Cardiac septum (tissue), 1 donor: ENCODE data around the gene ASCL2. TPM values are rescaled to one million over a fixed set of nuclear protein-coding genes. Genes with fewer than 3 reads are reported as not detected.

Experiments used
- DNase-seq: peaks from one replicate; pipeline ENCODE4 v3.0.0-alpha.2; 2020; ENCODE audit warnings: low spot score
- intact Hi-C: fragments of 100-400 bp; cut with DNase I; formaldehyde crosslinking; loops from one replicate; pipeline ENCODE4 v1.14.0; 2022
- long read RNA-seq: library from polyadenylated mRNA; unstranded; transcript quantifications from one replicate; pipeline ENCODE4 v2.0.0, GENCODE V29; 2021
- total RNA-seq: library from RNA; stranded (reverse); fragmentation: NEBNext Ultra II Directional; extraction: Animal tissue kit (Norgen Biotek cat#: 25700); gene quantifications from one replicate; pipeline ENCODE4 v1.2.1, GENCODE V29; 2021
- donor health status: DM: no; HTN: no; CAD: no.

ASCL2 gene, protein sequence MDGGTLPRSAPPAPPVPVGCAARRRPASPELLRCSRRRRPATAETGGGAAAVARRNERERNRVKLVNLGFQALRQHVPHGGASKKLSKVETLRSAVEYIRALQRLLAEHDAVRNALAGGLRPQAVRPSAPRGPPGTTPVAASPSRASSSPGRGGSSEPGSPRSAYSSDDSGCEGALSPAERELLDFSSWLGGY
- total RNA-seq = not detected
- long read RNA-seq, partial matches to known transcripts = 0 of 1 reads
- long read RNA-seq, other reads (novel, unspliced or antisense) = 0 of 1 reads

DNA sequence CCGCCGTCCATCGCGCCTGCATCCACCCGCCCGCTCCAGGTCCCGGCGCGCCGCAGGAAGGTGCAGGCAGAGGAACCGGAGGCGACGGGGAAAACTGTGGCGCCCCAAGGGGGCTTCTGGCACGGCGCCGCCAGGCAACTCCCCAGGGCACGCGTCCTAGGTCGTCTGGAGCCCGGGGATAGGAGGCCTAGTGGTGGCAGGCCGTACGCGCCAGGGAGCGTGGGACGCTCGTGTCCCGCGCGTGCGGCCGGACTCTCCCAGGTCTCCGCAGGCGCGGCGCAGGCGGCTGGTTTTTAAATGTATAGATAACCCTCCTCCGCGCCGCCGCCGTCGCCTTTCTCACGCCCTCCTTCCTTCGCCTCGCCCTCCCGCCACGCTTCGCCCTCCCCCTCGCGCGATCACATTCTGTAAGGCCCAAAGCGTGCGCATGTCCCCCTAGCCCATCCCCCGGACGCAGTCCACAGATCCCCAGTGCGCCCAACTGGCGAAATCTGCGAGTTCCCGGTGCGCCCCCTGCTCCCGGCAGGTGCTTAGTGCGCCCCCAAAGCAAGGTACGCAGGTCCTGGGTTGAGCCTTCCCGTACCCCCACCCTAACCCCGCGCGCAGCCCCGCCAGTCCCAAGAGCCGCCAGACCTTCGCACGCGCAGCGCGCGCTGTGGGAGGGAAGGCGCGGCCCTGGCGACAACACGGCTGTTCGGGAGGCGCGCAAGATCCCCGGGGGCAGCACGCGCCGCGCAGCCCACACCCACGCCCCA, at the start of gene ASCL2:
Gene ASCL2, minus strand, starts transcription at position 267 of the 755 bp plus-strand sequence. Its CDS starts 256 bp downstream, at position 11.
- intact Hi-C loops = no loop called here
- DNase-seq = peak; percentile 70

DNA sequence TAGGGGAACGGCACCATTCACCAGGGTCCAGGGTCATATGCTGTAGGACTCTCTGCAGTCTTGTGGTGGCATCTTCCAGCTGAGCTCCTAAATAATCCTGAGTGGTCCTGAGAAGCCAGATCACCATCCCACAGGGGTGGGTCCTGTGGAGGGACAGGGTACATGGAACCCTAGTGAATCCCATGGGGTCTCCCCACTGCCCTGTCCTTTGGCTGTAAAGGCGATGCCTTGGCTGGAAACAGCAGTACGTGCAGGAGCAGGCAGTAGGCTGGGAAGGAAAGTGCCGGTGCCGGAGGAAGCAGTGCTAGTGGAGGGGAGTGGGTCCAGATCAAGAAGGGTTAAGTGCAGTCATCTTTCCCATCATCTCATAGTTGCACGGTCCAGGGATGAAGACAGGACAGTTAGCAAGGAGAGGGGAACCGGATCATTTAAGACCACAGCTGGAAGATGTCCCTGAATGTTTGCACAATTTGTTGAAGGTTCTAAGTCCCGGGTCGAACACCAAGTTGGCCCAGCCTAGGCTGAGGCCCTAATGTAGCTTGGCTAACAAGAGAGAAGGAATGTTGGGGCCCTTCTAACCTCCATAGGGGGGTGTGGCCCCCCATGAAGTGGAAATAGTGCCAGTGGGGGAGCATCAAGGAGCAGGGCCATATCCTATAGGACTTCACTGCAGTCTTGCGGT, 49.5 kb upstream of the ASCL2 start:
- intact Hi-C loops = no loop called here
- peak; percentile 41 for DNase-seq

DNA sequence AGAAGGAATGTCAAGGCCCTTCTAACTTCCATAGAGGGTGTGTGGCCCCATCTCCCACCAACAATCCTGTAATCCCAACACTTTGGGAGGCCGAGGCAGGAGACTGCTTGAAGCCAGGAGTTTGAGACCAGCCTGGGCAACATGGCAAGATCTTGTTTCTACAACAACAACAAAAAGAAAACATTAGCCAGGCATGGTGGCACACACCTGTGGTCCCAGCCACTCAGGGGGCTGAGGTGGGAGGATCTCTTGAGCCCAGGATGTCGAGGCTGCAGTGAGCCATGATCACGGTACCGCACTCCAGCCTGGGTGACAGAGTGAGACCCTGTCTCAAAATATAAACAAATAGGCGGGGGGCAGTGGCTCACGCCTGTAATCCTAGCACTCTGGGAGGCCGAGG, 48.3 kb upstream of the ASCL2 start:
- DNase-seq = peak; percentile 39
- intact Hi-C loops = no loop called here

DNA sequence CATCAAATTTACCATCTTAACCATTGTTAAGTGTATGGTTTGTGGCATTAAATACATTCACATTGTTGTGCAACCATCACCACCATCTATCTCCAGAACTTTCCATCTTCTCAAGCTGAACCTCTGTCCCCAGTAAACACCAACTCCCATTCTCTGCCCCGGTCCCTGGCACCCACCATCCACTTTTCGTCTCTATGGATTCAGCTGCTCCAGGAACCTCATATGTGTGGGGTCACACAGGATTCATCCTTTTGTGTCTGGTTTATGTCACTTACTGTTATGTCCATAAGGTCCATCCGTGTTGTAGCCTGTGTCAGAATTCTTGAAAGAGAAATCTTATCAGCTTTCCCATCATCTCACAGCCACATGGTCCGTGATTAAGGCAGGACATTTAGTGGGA, 47.7 kb upstream of the ASCL2 start:
- peak; percentile 1 for DNase-seq
- intact Hi-C loops = no loop called here

DNA sequence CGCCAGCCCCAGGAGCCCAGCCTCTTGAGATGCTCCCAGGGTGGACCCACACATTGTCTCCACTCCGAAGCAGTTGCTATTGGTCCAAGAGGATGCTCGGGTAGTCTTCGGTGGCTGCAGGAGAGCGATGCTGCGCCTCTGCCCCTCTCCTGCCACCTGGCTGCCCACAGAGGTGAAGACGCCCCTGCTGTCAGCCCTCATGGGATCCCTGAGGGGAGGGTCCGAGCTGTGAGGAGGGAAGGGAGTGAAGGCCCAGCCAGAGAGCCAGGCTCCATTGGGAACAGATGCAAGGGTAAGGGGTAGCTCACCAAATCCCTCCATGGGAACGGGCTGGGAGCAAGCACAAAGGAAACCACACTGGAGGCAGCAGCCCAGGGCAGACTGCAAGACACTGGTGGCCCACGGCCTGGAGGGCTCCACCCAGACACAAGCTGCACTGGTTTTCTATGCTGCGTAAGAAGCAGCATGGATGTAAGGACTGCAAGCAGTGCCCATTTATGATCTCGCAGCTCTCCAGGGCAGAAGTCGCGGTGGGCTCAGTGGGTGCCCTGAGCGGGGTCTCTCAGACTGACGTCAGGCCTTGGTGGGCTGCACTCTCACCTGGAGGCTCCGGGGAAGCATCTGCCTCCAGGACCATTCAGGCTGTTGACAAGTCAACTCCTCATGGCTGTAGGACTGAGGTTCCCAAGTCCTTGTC, 47.1 kb upstream of the ASCL2 start:
- peak; percentile 74 for DNase-seq
- intact Hi-C loops = no loop called here

DNA sequence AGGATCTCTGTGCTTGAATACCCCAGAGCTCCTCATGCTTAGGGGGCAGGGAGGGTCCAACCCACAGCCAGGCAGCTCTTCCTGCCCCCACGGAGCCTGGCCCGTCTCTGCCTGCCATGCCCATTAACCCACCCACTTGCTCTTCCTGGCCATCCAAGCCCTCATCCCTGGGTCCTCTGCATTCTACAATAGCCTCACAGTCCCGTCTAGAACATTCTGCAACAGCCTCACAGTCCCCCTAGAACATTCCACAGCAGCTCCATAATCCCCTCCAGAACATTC, 46.5 kb upstream of the ASCL2 start:
- intact Hi-C loops = no loop called here
- no peak for DNase-seq

DNA sequence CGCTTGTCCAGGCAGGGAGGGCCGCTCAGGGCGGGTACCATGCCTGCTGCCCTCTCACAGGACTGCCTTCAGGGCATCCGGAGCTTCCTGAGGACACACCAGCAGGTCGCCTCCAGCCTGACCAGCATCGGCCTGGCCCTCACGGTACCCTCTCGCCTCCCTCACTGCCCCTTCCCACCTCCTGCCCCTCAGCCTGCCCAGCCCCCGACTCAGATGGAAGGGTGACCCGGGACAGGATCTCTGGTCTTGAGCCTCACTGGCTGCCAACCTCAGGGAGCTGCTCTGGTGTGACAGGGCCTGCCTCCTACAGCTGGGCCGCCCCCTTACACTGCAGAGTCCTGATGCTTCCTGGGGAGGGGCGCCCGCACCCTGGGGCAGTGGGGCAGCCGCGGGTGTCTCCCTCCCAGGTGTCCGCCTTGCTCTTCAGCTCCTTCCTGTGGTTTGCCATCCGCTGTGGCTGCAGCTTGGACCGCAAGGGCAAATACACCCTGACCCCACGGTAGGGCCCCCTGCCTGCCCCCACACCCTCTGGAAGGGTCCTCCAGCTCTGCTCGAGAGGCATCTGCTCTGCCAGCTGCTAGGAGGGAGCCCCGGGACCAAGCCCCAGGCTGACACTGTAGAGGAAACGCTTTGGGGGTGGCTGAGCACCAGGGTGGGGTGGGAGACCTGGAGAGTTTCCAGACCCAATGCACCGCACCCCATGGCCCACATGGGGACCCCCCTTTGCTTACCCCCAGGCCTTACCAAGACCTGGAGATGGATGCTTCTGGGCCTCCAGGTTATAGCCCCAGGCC, 46.0 kb upstream of the ASCL2 start:
- DNase-seq = peak; percentile 62
- intact Hi-C loops = no loop called here

DNA sequence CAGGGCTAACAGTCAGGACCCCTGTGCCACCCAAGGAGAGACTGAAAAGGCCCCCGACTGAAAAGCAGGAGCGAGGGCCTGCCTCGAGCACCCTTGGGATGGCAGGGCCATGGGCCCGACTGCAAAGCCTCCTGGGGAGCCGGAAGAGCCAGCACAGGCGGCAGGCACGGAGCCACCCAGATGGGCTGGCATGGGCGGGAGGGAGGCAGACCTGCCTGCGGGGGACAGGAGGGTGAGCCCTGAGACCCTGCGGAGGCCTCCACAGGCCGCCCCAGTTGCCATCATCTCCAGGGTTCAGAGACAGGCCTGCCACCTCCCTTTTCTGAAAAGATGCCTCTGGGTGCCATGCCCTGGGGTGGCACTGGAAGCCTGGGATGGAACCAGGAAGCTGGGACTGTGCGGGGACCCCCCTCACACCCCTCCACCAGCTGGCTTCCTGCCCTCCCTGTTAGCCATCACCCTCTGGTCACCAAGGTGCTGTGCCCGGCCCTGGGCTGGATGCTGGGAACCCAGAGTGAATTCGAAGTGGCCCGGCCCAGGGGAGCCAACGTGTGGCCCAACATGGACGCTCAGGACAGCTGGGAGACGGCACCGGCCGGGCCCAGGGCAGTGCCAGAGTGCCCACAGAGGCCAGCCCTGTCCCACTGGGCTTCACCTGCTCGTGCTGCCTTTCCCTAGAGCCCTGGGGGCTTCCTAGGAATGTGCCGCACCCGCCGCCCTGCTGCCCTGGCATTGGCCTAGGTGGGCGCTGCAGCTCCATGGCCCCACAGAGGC, 45.2 kb upstream of the ASCL2 start:
- intact Hi-C loops = loop anchor here (1.0 to 2.0 kb wide), 2 partner anchors 60 to 75 kb away; no protein-coding TSS in a partner anchor
- peak; percentile 70 for DNase-seq

DNA sequence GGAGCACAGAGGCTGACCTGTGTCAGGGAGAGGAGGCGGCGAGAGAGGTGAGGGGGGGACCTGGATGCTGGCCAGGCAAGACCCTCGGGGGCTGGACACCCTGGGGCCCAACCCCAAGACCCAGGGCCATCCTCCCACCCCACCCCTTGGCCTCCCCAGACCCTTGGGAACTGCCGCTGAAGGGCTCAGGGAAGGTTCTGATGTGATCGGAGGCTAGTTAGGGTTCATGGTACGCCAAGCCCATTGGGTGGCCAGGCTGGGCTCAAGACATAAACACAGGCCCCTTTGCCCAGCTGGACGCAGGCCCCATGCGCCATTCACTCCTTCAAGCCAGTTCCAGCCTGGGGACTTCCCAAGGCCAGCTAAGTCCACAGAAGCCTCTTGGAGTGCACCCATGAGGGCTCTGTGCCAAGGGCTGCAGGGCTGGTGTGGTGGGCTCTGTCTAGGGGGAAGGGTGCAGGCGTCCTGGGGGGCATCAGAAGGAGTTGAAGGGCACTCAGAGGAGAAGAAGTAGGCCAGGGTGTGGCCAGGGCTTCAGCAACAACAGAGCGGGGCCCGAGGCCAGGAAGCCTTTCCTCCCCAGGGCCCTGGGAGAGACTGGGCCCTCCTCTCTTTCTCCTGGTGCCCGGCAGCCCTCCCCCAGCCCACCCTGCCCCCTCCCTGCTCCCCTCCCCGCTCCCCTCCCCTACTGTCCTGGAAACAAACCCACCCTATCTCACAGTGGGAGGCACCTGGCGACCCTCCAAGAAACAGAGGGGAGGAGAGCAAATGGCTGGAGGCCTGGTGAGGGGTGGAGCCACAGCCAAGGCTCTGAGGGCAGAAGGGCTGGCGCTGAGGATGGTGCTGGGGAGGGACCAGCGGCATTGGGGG, 44.4 kb upstream of the ASCL2 start:
- DNase-seq = peak; percentile 95

DNA sequence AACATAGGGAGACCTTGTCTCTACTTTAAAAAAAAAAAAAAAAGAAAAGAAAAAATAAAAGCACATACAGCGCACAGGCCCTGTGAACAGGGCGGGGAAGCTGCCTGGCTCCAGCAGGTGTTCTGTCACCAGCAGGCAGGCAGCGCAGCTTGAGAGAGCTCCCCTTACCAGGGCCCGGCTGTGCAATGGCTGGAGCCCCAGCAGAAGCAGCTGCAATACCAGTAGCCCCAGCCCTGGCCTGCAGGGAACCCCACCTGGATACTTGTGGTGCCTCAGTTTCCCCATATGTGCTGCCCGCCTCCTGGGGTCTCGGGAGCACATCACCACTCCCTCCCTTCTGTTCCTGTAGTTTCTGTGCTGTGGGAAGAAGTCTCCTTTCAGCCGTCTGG, 43.7 kb upstream of the ASCL2 start:
- DNase-seq = no peak
- intact Hi-C loops = loop anchor here (2.0 kb wide), 1 partner anchor 77 kb away; no protein-coding TSS in a partner anchor

More for the DNA sequence above, 44.4 kb upstream of the ASCL2 start:
- intact Hi-C loops = loop anchor here (1.0 to 2.0 kb wide), 2 partner anchors 61 to 76 kb away; no protein-coding TSS in a partner anchor

DNA sequence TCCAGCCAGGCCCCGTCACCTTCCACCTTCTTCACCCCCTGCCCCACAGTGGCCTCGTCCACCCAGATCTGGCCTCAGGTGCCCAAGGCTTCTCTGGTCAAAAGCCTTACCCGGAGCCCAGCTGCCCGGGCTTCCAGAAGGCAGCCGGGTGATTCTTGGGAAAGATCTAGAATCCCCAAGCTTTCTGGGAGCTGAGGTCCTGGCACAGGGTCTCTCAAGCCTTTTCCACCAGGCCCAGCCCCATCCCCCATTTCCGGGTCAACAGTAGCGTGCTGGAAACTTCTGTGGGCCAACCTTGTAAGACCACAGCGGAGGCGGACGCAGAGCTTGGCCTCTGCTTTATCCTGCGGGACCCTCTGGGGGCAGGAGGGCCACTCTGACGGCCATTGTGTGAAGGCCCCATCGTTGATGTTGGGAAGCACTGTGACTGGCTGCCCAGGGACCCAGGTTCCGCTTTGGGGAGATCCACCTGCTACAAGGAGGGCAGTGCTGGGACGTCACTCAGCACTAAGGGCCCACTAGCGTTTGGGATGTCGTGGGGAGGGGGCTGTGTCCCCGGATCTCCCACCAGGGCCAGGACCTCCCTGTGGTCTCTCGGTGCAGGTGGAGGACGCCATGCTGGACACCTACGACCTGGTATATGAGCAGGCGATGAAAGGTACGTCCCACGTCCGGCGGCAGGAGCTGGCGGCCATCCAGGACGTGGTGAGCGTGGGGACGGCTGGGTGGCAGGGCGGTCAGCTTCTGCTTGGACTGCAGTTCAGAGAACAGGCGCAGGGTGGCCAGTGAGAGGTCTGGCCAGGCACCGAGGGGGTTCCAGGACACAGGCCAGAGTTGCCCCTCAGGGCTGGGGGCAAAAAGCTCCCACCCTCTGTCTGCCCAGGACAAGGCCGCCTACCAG, 42.9 kb upstream of the ASCL2 start:
- DNase-seq = no peak
- intact Hi-C loops = no loop called here

DNA sequence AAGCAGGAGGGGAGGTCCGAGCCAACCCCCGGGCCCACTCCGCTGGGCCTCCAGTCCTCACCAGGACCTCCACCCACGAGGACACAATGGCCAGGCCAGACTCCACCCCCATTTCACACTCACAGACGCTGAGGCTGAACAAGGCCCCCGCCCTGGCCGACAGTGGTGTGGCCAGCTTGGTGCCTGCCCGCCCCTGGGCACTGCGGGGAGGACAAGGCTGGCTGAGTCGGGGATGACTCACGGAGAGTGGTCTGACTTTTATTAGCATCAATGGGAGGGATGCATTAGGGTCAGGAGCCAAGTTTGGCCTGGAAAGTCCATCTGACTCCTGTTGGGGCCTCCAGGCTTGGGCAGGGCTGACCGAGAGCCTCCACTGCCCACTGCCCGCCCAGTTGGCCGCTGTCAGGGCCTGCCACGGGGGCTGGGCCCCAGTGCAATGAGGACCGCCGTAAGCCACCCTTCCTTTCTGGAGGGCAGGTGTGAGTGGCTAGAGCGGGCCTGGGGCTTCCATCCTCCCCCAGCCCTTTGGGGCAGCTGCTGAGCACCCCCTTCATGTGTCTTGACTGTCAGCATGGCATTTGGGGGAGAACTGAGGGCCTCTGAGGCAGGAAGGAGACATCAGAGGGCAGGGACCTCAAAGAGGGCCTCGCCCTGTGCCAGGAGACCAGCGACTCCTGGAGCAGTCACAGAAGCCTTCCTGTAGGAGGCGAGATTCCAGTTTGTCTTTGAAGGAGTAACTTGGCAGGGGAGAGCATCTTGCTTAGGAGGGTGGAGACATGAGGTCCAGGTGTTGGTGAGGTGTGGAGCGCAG, 42.0 kb upstream of the ASCL2 start:
- DNase-seq = no peak
- intact Hi-C loops = no loop called here

DNA sequence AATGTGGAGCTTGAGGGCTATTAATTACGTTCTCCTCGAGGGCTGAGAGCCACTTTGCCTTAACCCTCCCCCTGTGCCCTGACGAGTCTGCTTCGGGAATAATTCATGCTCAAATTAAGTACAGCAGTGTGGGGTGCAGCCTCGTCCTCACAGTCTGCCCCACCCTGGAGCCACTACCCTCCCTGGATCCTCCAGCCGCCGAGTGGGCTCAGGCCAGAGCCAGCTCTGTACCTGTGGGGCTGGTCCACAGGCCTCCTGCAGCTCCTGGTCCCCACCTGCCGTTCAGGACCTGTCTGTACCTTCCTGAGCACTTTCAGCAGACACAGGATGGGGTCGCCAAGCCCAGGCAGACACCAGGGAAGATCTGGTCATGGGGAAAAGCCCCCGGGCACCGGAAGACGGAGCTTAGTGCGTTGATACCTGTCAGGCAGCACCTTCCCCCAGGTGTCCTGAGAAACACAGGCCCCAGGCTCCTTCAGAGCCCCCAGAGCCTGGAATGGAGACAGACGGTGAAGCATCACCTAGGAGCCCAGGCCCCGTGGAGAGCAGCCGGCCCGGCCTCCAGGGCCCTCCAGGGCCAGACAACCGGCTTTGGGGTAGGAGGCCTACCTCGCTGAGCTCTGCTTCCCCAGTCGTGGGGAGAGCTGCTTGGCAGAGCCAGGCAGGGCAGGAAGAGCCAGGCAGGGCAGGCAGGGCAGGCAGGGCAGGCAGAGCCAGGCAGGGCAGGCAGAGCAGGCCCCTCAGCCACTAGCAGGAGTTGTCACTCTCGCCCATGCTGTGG, 41.2 kb upstream of the ASCL2 start:
- DNase-seq = no peak
- intact Hi-C loops = no loop called here

DNA sequence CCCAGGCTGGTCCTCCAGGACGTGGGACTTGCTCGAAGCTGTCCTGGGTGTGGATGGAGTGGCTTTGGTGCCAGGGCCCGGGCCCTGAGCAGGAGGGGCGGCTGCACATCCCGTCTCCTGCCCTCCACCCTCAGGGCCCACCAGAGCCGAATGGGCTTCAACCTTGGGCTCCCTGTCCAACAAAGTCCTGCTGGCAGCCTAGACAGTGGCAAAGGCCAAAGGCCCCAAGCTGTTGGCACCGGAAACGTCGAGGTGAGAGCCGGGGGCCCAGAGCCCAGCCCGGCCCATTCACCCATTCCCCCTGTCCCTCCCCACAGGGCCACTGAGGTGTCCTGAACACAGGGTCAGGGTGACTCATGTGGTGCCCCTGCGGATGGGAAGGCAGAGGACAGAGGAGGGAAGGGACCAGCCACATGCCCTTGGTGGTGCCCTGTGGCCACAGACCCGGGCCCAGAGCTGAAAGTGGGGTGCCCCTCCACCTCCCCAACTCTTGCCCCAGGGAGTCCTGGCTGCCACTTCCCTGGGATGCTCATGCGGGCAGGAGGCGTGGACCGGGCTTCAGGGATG, 40.5 kb upstream of the ASCL2 start:
- DNase-seq = no peak
- intact Hi-C loops = no loop called here
